HepG2 (cell line): Measurements from ENCODE around the gene MRGPRG. TPM values are rescaled to one million over a fixed set of nuclear protein-coding genes. Genes with fewer than 3 reads are reported as not detected.

Source experiments
- ATAC-seq: fragments of 200-7000 bp; cut with Tn5 transposase; 3 replicates; pipeline ENCODE4 v1.9.1; 2020; ENCODE audit warnings: mild to moderate bottlenecking, moderate library complexity
- BruUV-seq: library from RNA; stranded (reverse); fragments of 400-500 nt; replicated peaks from 2 replicates; lab custom pipeline; 2021; lab: Mats Ljungman, UMichigan
- CTCF ChIA-PET: fragments of 300-600 bp; formaldehyde crosslinking; extraction: SDS; loops from one replicate; lab custom pipeline; 2021; ENCODE audit warnings: low total read pairs, inconsistent platforms, low intra/inter-chr PET ratio; lab: Yijun Ruan, JAX
- POLR2A ChIA-PET: fragments of 350-600 bp; sonication (Branson Sonifier 250); formaldehyde crosslinking; loops from one replicate; lab custom pipeline; 2020; ENCODE audit warnings: antibody characterized with exemption, inconsistent platforms; lab: Yijun Ruan, JAX
- DNase-seq: peaks from one replicate; pipeline ENCODE4 v3.0.0-alpha.2; 2015; ENCODE audit warnings: low spot score
- FAIRE-seq: peaks from 3 replicates; lab custom pipeline; 2011; peaks lifted over from hg19 to GRCh38; lab: Jason Lieb, UNC
- H2AFZ ChIP-seq: one replicate; pipeline ENCODE4 v1.6.1; 2011; ENCODE audit warnings: low read length, inconsistent platforms
- H3K27ac ChIP-seq: fragments of 300-600 bp; 3 replicates; pipeline ENCODE4 v1.8.0; 2011; ENCODE audit warnings: mixed run types, mild to moderate bottlenecking, mixed read lengths, low read length, inconsistent platforms; ENCODE audit not compliant: insufficient read depth; ENCODE audit errors: extremely low read length
- H3K27me3 ChIP-seq, 2 experiments: fragments of 200-600 bp in 1 of 2; 2 replicates in 1 of 2; 3 replicates in 1 of 2; pipeline versions ENCODE4 v1.6.0 to v1.8.0; 2011; ENCODE audit warnings: low read length in 2 of 2, mild to moderate bottlenecking in 2 of 2, moderate library complexity in 2 of 2, inconsistent platforms in 1 of 2; ENCODE audit not compliant: insufficient read depth in 2 of 2, control insufficient read depth in 1 of 2
- H3K36me3 ChIP-seq, 2 experiments: fragments of 200-600 bp in 1 of 2; replicated peaks in 1 of 2; 2 replicates in 1 of 2; 3 replicates in 1 of 2; pipeline versions ENCODE4 v1.5.1 to v1.8.0; 2011; ENCODE audit warnings: low read length in 2 of 2, inconsistent platforms in 1 of 2; ENCODE audit not compliant: insufficient read depth in 2 of 2, control insufficient read depth in 1 of 2
- H3K4me1 ChIP-seq: 2 replicates; pipeline ENCODE4 v1.5.1; 2012; ENCODE audit warnings: low read length, inconsistent platforms; ENCODE audit not compliant: insufficient read depth
- H3K4me2 ChIP-seq: 2 replicates; pipeline ENCODE4 v1.6.0; 2011; ENCODE audit warnings: low read depth, low read length, inconsistent platforms
- H3K4me3 ChIP-seq, 3 experiments: fragments of 200-600 bp in 1 of 3; sonication (generic), shearing (Covaris generic) in 1 of 3; replicated peaks in 1 of 3; 2 replicates each; pipeline ENCODE4 v1.5.1; 2011 to 2016; ENCODE audit warnings: low read length in 3 of 3, inconsistent platforms in 2 of 3, low read depth in 2 of 3, mild to moderate bottlenecking in 2 of 3, control low read depth in 1 of 3, mixed read lengths in 1 of 3; ENCODE audit not compliant: insufficient read depth in 1 of 3
- H3K79me2 ChIP-seq: one replicate; pipeline ENCODE4 v1.6.1; 2011; ENCODE audit warnings: low read length, inconsistent platforms; ENCODE audit not compliant: insufficient read depth
- H3K9ac ChIP-seq: 2 replicates; pipeline ENCODE4 v1.6.0; 2011; ENCODE audit warnings: mild to moderate bottlenecking, low read depth, low read length, inconsistent platforms; ENCODE audit not compliant: insufficient read depth
- H3K9me3 ChIP-seq: 2 replicates; pipeline ENCODE4 v1.5.1; 2012; ENCODE audit warnings: mild to moderate bottlenecking, low read length
- H4K20me1 ChIP-seq: 2 replicates; pipeline ENCODE4 v1.6.0; 2011; ENCODE audit warnings: inconsistent platforms, mild to moderate bottlenecking, low read length, moderate library complexity; ENCODE audit not compliant: insufficient read depth
- ATRX ChIP-seq: sonication (generic); formaldehyde crosslinking; IDR thresholded peaks from 2 replicates; pipeline ENCODE4 v1.4.0; 2020; ENCODE audit warnings: missing genetic modification reagents, borderline replicate concordance
- ETV6 ChIP-seq: sonication (generic); formaldehyde crosslinking; conservative IDR thresholded peaks from 2 replicates; pipeline ENCODE4 v1.4.0; 2020; ENCODE audit warnings: missing genetic modification reagents
- GATAD2A ChIP-seq: IDR thresholded peaks from 2 replicates; pipeline ENCODE4 v1.6.1; 2016
- GZF1 ChIP-seq: sonication (generic); formaldehyde crosslinking; IDR thresholded peaks from 2 replicates; pipeline ENCODE4 v1.5.1; 2020; ENCODE audit warnings: mild to moderate bottlenecking, missing genetic modification reagents
- IRF2 ChIP-seq: IDR thresholded peaks from 2 replicates; pipeline ENCODE4 v1.6.1; 2018; ENCODE audit warnings: missing genetic modification reagents, missing compliant biosample characterization
- ISL2 ChIP-seq: sonication (generic); formaldehyde crosslinking; IDR thresholded peaks from 2 replicates; pipeline ENCODE4 v1.5.0; 2020; ENCODE audit warnings: missing genetic modification reagents
- MAFK ChIP-seq, 2 experiments: IDR thresholded peaks in 1 of 2; conservative IDR thresholded peaks in 1 of 2; 2 replicates each; pipeline ENCODE4 v1.6.1; 2011; ENCODE audit warnings: improper control_type of control experiment in 2 of 2, low read length in 2 of 2
- NFKB2 ChIP-seq: sonication (generic); formaldehyde crosslinking; IDR thresholded peaks from 2 replicates; pipeline ENCODE4 v1.4.0; 2020; ENCODE audit warnings: missing genetic modification reagents, borderline replicate concordance
- PRPF4 ChIP-seq: fragments of 200-400 bp; formaldehyde crosslinking; IDR thresholded peaks from 2 replicates; pipeline ENCODE4 v1.6.1; 2016; ENCODE audit warnings: low read length, low read depth; ENCODE audit not compliant: poor library complexity, severe bottlenecking
- RFXANK ChIP-seq: IDR thresholded peaks from 2 replicates; pipeline ENCODE4 v1.6.1; 2016
- TARDBP ChIP-seq: sonication (generic); formaldehyde crosslinking; IDR thresholded peaks from 2 replicates; pipeline ENCODE4 v1.8.0; 2022; ENCODE audit warnings: mild to moderate bottlenecking, missing genetic modification reagents
- TCF12 ChIP-seq, 2 experiments: fragments of 450-650 bp in 1 of 2; sonication (generic) in 1 of 2; formaldehyde crosslinking in 1 of 2; IDR thresholded peaks; 2 replicates each; pipeline versions ENCODE4 v1.6.1 to v1.8.0; 2017 to 2022; ENCODE audit warnings: antibody characterized with exemption in 1 of 2, mild to moderate bottlenecking in 1 of 2, missing genetic modification reagents in 1 of 2, moderate library complexity in 1 of 2
- ZNF337 ChIP-seq: sonication (generic); formaldehyde crosslinking; IDR thresholded peaks from 2 replicates; pipeline ENCODE4 v1.5.1; 2020; ENCODE audit warnings: missing genetic modification reagents, low read depth, mild to moderate bottlenecking, borderline replicate concordance
- ZNF460 ChIP-seq: sonication (generic); formaldehyde crosslinking; IDR thresholded peaks from 2 replicates; pipeline ENCODE4 v1.5.1; 2020; ENCODE audit warnings: missing genetic modification reagents, mild to moderate bottlenecking, borderline replicate concordance
- ZNF546 ChIP-seq: sonication (generic); formaldehyde crosslinking; conservative IDR thresholded peaks from 2 replicates; pipeline ENCODE4 v1.8.1; 2023; ENCODE audit warnings: mild to moderate bottlenecking, missing genetic modification reagents
- WGBS: methylation state at CpG from one replicate; pipeline ENCODE4 v1.1.6; 2017; ENCODE audit warnings: low lambda C conversion rate; 5-methylcytosine and 5-hydroxymethylcytosine counted together
- in situ Hi-C: cut with HindIII; loops from 2 replicates; pipeline ENCODE4 v1.10.0; 2017; ENCODE audit warnings: low pct_unique_long_range_greater_than_20kb; ENCODE audit not compliant: extremely low pct_ligation_motif_present
- intact Hi-C: fragments of 100-400 bp; cut with micrococcal nuclease; formaldehyde crosslinking; loops from one replicate; pipeline ENCODE4 v1.10.0; 2022; ENCODE audit not compliant: unreplicated experiment
- polyA plus RNA-seq, 8 experiments: library from polyadenylated mRNA; depleted of rRNA in 3 of 8; stranded (reverse) in 7 of 8; unstranded in 1 of 8; fragments of >200 nt; fragmentation: Illumina TruSeq in 4 of 8; extraction: Trizol in 4 of 8; gene quantifications; 2 replicates each; pipeline versions ENCODE4 v1.2.1 to v1.2.3, GENCODE V29; 2011 to 2016; ENCODE audit warnings: low read depth in 4 of 8, missing spikeins in 1 of 8, mixed read lengths in 1 of 8; ENCODE audit not compliant: insufficient read depth in 1 of 8
- total RNA-seq, 5 experiments: library from RNA; depleted of rRNA; stranded (reverse); fragments of >200 nt; fragmentation: Illumina TruSeq; extraction: Trizol; gene quantifications; 2 replicates each; pipeline ENCODE4 v1.2.3, GENCODE V29; 2016; ENCODE audit warnings: low read depth in 1 of 5
- TF ChIP-seq, protein P1 (sequence below): sonication (generic); formaldehyde crosslinking; IDR thresholded peaks from 2 replicates; pipeline ENCODE4 v1.4.0; 2020; ENCODE audit warnings: missing genetic modification reagents

MRGPRG gene
- total and polyA plus RNA-seq, 2 of the 13 experiments (the other 11 are each of a cell fraction or from before 2014, with no cell fraction given), result not detected

GRCh38 chr11:3180869-3181268 lies 37.7 kb downstream of the MRGPRG start:
- H4K20me1 ChIP-seq, result no peaks in the 10 kb centered on the region
- CTCF ChIA-PET, result no interaction called here
- peaks cover 10% of the 10 kb centered on the region; the same call in 1 of the 2 replicates for H3K9me3 ChIP-seq
- H2AFZ ChIP-seq, result no peak overlapping the region
- DNase-seq, result no peak
- no TSS peak for BruUV-seq
- 35% methylated on average over 3 of the region's 5 CpGs for WGBS
- H3K27me3 ChIP-seq, result peaks cover 3 to 35% of the 10 kb centered on the region in 2 experiments; a peak in 4 of 5 replicates
- POLR2A ChIA-PET, result no interaction called here
- no peak for ATAC-seq
- H3K27ac ChIP-seq, result no peak overlapping the region
- no peaks in the 10 kb centered on the region for H3K79me2 ChIP-seq
- H3K36me3 ChIP-seq, result no peaks in the 10 kb centered on the region
- TF ChIP-seq GATAD2A (CRISPR knock-in tag), result no peak
- TF ChIP-seq GZF1 (CRISPR knock-in tag), result no peak
- no peak for TF ChIP-seq TARDBP (CRISPR knock-in tag)
- no peak for TF ChIP-seq PRPF4
- TF ChIP-seq ZNF337 (CRISPR knock-in tag), result no peak
- TF ChIP-seq, protein P1, sequence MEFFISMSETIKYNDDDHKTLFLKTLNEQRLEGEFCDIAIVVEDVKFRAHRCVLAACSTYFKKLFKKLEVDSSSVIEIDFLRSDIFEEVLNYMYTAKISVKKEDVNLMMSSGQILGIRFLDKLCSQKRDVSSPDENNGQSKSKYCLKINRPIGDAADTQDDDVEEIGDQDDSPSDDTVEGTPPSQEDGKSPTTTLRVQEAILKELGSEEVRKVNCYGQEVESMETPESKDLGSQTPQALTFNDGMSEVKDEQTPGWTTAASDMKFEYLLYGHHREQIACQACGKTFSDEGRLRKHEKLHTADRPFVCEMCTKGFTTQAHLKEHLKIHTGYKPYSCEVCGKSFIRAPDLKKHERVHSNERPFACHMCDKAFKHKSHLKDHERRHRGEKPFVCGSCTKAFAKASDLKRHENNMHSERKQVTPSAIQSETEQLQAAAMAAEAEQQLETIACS, result no peak
- TF ChIP-seq TCF12 (IDR thresholded peaks at IDR 0.05), result no peak
- no peak for TF ChIP-seq TCF12 (CRISPR knock-in tag; IDR thresholded peaks at IDR 0.05)
- TF ChIP-seq MAFK (conservative IDR thresholded peaks at IDR 0.05 in 1 of 2, IDR thresholded peaks at IDR 0.05 in 1 of 2; ENCODE audit: low read length in 2 of 2), result no peak
- no peak for TF ChIP-seq RFXANK
- no peak for TF ChIP-seq NFKB2 (CRISPR knock-in tag)
- no peak for TF ChIP-seq ISL2 (CRISPR knock-in tag)
- TF ChIP-seq ZNF460, result no peak
- TF ChIP-seq ATRX, result no peak
- TF ChIP-seq ETV6 (CRISPR knock-in tag), result no peak
- TF ChIP-seq ZNF546 (CRISPR knock-in tag), result no peak
- no peak for TF ChIP-seq IRF2 (CRISPR knock-in tag)
- H3K4me2 ChIP-seq, result no peak overlapping the region
- intact Hi-C loops, result no loop called here
- in situ Hi-C loops, result no loop called here
- H3K4me1 ChIP-seq, result no peaks in the 10 kb centered on the region
- no peak overlapping the region for H3K4me3 ChIP-seq
- no peak for FAIRE-seq
- H3K9ac ChIP-seq, result no peak overlapping the region
